ENCODE data around the gene NPL.

NPL gene

DNA sequence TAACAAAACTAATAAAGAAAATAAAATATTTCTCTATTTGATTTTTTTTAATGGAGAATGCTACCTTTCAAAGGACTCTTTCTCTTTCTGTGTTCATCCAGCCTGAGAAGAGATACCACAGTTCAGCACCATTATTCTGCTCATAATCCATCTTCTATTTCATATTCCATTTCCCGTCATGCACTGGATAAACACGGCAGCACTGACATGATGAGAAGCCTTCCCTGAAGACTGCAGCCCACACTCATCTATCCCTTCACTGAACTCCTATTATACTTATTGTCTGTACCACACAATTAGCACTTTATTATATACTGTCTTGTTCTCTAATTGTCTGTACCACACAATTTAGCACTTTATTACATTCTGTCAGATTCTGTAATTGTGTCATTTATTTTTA is 10.7 kb upstream of the NPL start:
- TF ChIP-seq EZH2 (optimal IDR thresholded peaks at IDR 0.05; ENCODE audit: low read depth, low read length): no peak
- TF ChIP-seq, protein P1, sequence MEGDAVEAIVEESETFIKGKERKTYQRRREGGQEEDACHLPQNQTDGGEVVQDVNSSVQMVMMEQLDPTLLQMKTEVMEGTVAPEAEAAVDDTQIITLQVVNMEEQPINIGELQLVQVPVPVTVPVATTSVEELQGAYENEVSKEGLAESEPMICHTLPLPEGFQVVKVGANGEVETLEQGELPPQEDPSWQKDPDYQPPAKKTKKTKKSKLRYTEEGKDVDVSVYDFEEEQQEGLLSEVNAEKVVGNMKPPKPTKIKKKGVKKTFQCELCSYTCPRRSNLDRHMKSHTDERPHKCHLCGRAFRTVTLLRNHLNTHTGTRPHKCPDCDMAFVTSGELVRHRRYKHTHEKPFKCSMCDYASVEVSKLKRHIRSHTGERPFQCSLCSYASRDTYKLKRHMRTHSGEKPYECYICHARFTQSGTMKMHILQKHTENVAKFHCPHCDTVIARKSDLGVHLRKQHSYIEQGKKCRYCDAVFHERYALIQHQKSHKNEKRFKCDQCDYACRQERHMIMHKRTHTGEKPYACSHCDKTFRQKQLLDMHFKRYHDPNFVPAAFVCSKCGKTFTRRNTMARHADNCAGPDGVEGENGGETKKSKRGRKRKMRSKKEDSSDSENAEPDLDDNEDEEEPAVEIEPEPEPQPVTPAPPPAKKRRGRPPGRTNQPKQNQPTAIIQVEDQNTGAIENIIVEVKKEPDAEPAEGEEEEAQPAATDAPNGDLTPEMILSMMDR (IDR thresholded peaks at IDR 0.05; ENCODE audit: low read length): no peak
- TF ChIP-seq EZH2phosphoT487 (IDR thresholded peaks at IDR 0.05; ENCODE audit: low read length): no peak
- no peak for DNase-seq
- no peaks in the 10 kb centered on the region for H3K4me1 ChIP-seq (ENCODE audit: low read length)

DNA sequence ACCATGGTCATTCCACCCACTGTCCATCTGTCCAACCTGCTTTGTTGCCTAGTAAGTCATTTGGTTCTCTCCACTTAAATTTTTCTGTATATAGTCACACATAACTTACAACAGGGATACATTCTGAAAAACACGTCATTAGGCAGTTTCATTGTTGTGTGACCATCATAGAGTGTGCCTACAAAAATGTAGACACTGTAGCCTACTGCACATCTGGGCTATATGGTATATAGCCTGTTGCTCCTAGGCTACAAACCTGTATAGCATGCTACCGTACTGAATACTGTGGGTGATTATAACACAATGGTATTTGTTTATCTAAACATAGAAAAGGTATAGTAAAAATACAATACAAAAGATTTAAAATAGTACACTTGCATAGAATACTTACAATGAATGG is 10.0 kb upstream of the NPL start:
- TF ChIP-seq EZH2phosphoT487 (IDR thresholded peaks at IDR 0.05; ENCODE audit: low read length): no peak
- TF ChIP-seq, protein P1 (IDR thresholded peaks at IDR 0.05; ENCODE audit: low read length): no peak
- TF ChIP-seq EZH2 (optimal IDR thresholded peaks at IDR 0.05; ENCODE audit: low read depth, low read length): no peak
- Histone ChIP-seq H3K27ac (ENCODE audit: low read length) (no peak overlapping the region), H3K9ac (ENCODE audit: low read length) (no peak overlapping the region), H3K4me1 (ENCODE audit: low read length) (no peaks in the 10 kb centered on the region), H3K79me2 (ENCODE audit: low read length) (no peaks in the 10 kb centered on the region), H2AFZ (ENCODE audit: low read length) (no peak overlapping the region), H3K4me3 (ENCODE audit: low read length) (no peak overlapping the region), H3K36me3 (replicated peaks; ENCODE audit: insufficient read depth, low read length) (no peaks in the 10 kb centered on the region), H3F3A (ENCODE audit: insufficient read depth, low read length) (no peaks in the 10 kb centered on the region), H3K4me2 (ENCODE audit: low read depth, low read length) (no peak overlapping the region), H3K9me2 (replicated peaks; ENCODE audit: insufficient read depth, low read length) (no peaks in the 10 kb centered on the region), H3K9me3 (replicated peaks; ENCODE audit: insufficient read depth, low read length) (no peaks in the 10 kb centered on the region), H4K20me1 (ENCODE audit: insufficient read depth, low read length) (no peaks in the 10 kb centered on the region), H3K27me3 (replicated peaks; ENCODE audit: insufficient read depth, low read length) (no peaks in the 10 kb centered on the region)
- DNase-seq: no peak

More for the DNA sequence above, 10.7 kb upstream of the NPL start:
- Histone ChIP-seq H3K4me3 (ENCODE audit: low read length) (no peak overlapping the region), H3K4me2 (ENCODE audit: low read depth, low read length) (no peak overlapping the region), H3K27me3 (replicated peaks; ENCODE audit: insufficient read depth, low read length) (no peaks in the 10 kb centered on the region), H3K9me2 (replicated peaks; ENCODE audit: insufficient read depth, low read length) (no peaks in the 10 kb centered on the region), H3K79me2 (ENCODE audit: low read length) (no peaks in the 10 kb centered on the region), H3F3A (ENCODE audit: insufficient read depth, low read length) (no peaks in the 10 kb centered on the region), H3K9me3 (replicated peaks; ENCODE audit: insufficient read depth, low read length) (no peaks in the 10 kb centered on the region), H4K20me1 (ENCODE audit: insufficient read depth, low read length) (no peaks in the 10 kb centered on the region), H3K9ac (ENCODE audit: low read length) (no peak overlapping the region), H3K36me3 (replicated peaks; ENCODE audit: insufficient read depth, low read length) (no peaks in the 10 kb centered on the region), H2AFZ (ENCODE audit: low read length) (no peak overlapping the region), H3K27ac (ENCODE audit: low read length) (no peak overlapping the region)

DNA sequence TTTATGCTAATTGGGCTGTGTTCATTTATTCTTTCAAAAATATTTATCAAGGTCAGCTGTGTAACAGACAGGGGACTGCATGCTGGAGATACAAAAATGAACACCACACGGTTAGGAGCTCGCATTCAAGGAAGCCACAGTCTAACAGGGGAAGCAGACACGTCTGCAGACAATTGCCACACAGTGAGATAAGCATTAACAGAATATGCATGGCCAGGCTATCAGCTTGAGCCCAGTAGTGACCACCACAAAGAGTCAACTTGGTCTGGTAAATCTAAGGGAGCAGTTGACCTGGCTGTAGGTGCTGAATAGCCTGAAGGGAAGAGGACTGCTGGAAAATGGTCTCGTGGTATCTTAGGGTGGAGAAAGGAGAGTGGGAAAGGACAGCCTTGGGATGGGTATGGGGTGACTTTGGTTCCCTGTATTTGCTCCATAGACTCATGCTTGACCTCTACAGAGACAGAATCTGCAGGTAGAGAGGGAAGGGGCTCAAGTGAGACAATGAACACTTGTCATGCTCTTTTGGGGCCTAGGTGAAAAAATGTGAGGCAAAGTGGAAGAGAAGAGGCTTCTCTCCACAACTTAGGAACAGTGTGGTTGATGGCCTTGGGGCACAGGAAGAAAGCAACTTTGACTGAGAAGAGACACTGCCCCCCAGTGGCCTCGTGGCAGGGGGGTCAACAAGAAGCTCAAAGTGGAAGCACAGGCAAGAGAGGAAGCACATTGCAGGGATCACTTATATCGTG is 7.6 kb upstream of the NPL start:
- no peak overlapping the region for H3K4me2 ChIP-seq (ENCODE audit: low read depth, low read length)
- H2AFZ ChIP-seq (ENCODE audit: low read length): peak overlapping the region; percentile 4; the same call in 1 of the 2 replicates
- DNase-seq: peak; percentile 77

More for the DNA sequence above, 7.6 kb upstream of the NPL start:
- Histone ChIP-seq H3F3A (ENCODE audit: insufficient read depth, low read length) (no peaks in the 10 kb centered on the region), H3K27me3 (replicated peaks; ENCODE audit: insufficient read depth, low read length) (no peaks in the 10 kb centered on the region), H4K20me1 (ENCODE audit: insufficient read depth, low read length) (no peaks in the 10 kb centered on the region), H3K4me1 (ENCODE audit: low read length) (no peaks in the 10 kb centered on the region), H3K9ac (ENCODE audit: low read length) (no peak overlapping the region), H3K9me3 (replicated peaks; ENCODE audit: insufficient read depth, low read length) (no peaks in the 10 kb centered on the region), H3K27ac (ENCODE audit: low read length) (no peak overlapping the region), H3K4me3 (ENCODE audit: low read length) (no peak overlapping the region), H3K9me2 (replicated peaks; ENCODE audit: insufficient read depth, low read length) (no peaks in the 10 kb centered on the region), H3K36me3 (replicated peaks; ENCODE audit: insufficient read depth, low read length) (no peaks in the 10 kb centered on the region), H3K79me2 (ENCODE audit: low read length) (no peaks in the 10 kb centered on the region)
- TF ChIP-seq EZH2 (optimal IDR thresholded peaks at IDR 0.05; ENCODE audit: low read depth, low read length): no peak
- TF ChIP-seq, protein P1 (IDR thresholded peaks at IDR 0.05; ENCODE audit: low read length): peak; percentile 94

All from MM.1S (cell line).